ENCODE results near the gene SPTBN4. TPM values are rescaled to one million over a fixed set of nuclear protein-coding genes. Genes with fewer than 3 reads are reported as not detected.
A peak's percentile ranks its signal among the peaks of the same experiment; 100 is the strongest.

SPTBN4 gene
- total and polyA plus RNA-seq, 2 donors (not counting 1 experiment from before 2014, with no cell fraction given) = 1.3 to 6.6 TPM

- Histone ChIP-seq H2AFZ (ENCODE audit: low read length) (no peak overlapping the region), H3K4me1 (ENCODE audit: control insufficient read depth, extremely low read depth, insufficient read depth, low read length) (peaks cover 6% of the 10 kb centered on the region), H3K79me2 (ENCODE audit: control insufficient read depth, insufficient read depth, low read length) (no peaks in the 10 kb centered on the region), H3K27me3 (ENCODE audit: control insufficient read depth, insufficient read depth, low read length) (no peaks in the 10 kb centered on the region), H3K9ac (ENCODE audit: insufficient read depth, low read length) (peak overlapping the region; percentile 62), H3K4me3 (replicated peaks in 1 of 4; ENCODE audit: control extremely low read depth in 1 of 4, insufficient read depth in 1 of 4, low read depth in 3 of 4, low read length in 4 of 4) (peak overlapping the region; percentile 47 to 65 (median 54)), H4K20me1 (ENCODE audit: control insufficient read depth, extremely low read depth, insufficient read depth, low read length) (no peaks in the 10 kb centered on the region), H3K4me2 (ENCODE audit: extremely low read depth, insufficient read depth, low read length) (peak overlapping the region; percentile 78), H3K27ac (ENCODE audit: insufficient read depth, low read length) (peak overlapping the region; percentile 78), H3K36me3 (ENCODE audit: control insufficient read depth, insufficient read depth, low read length) (peaks cover 4% of the 10 kb centered on the region), H3K9me3 (ENCODE audit: control insufficient read depth, insufficient read depth, low read depth, low read length) (no peaks in the 10 kb centered on the region)
- no peak for TF ChIP-seq CTCF (conservative IDR thresholded peaks at IDR 0.05 in 1 of 2, IDR thresholded peaks at IDR 0.05 in 1 of 2; ENCODE audit: low read depth in 1 of 2, low read length in 2 of 2)
- no peak for TF ChIP-seq EZH2 (IDR thresholded peaks at IDR 0.05; ENCODE audit: low read length, missing control alignments)
- peak; percentile 75 to 89 for DNase-seq (ENCODE audit: low read depth in 2 of 2)
Observed at GRCh38 chr19:40613690-40614621, 147.2 kb downstream of the SPTBN4 start.

GRCh38 chr19:40614622-40615411, 148.0 kb downstream of the SPTBN4 start:
- Histone ChIP-seq H2AFZ (ENCODE audit: low read length) (no peak overlapping the region), H3K36me3 (ENCODE audit: control insufficient read depth, insufficient read depth, low read length) (peaks cover 4% of the 10 kb centered on the region), H3K9ac (ENCODE audit: insufficient read depth, low read length) (peak overlapping the region; percentile 62), H3K27me3 (ENCODE audit: control insufficient read depth, insufficient read depth, low read length) (no peaks in the 10 kb centered on the region), H3K4me1 (ENCODE audit: control insufficient read depth, extremely low read depth, insufficient read depth, low read length) (peaks cover 6% of the 10 kb centered on the region), H3K27ac (ENCODE audit: insufficient read depth, low read length) (peak overlapping the region; percentile 78), H3K4me3 (replicated peaks in 1 of 4; ENCODE audit: control extremely low read depth in 1 of 4, insufficient read depth in 1 of 4, low read depth in 3 of 4, low read length in 4 of 4) (peak overlapping the region; percentile 47 to 65 (median 54)), H3K79me2 (ENCODE audit: control insufficient read depth, insufficient read depth, low read length) (no peaks in the 10 kb centered on the region), H3K4me2 (ENCODE audit: extremely low read depth, insufficient read depth, low read length) (peak overlapping the region; percentile 78), H3K9me3 (ENCODE audit: control insufficient read depth, insufficient read depth, low read depth, low read length) (no peaks in the 10 kb centered on the region), H4K20me1 (ENCODE audit: control insufficient read depth, extremely low read depth, insufficient read depth, low read length) (no peaks in the 10 kb centered on the region)
- TF ChIP-seq CTCF (conservative IDR thresholded peaks at IDR 0.05 in 1 of 2, IDR thresholded peaks at IDR 0.05 in 1 of 2; ENCODE audit: low read depth in 1 of 2, low read length in 2 of 2) = no peak
- TF ChIP-seq EZH2 (IDR thresholded peaks at IDR 0.05; ENCODE audit: low read length, missing control alignments) = no peak
- DNase-seq (ENCODE audit: low read depth in 2 of 2) = peak; percentile 98 to 99

GRCh38 chr19:40616178-40616577, 149.4 kb downstream of the SPTBN4 start:
- Histone ChIP-seq H3K9me3 (ENCODE audit: control insufficient read depth, insufficient read depth, low read depth, low read length) (no peaks in the 10 kb centered on the region), H3K27ac (ENCODE audit: insufficient read depth, low read length) (no peak overlapping the region), H3K79me2 (ENCODE audit: control insufficient read depth, insufficient read depth, low read length) (no peaks in the 10 kb centered on the region), H3K9ac (ENCODE audit: insufficient read depth, low read length) (no peak overlapping the region), H4K20me1 (ENCODE audit: control insufficient read depth, extremely low read depth, insufficient read depth, low read length) (no peaks in the 10 kb centered on the region), H3K4me1 (ENCODE audit: control insufficient read depth, extremely low read depth, insufficient read depth, low read length) (peaks cover 6% of the 10 kb centered on the region), H3K36me3 (ENCODE audit: control insufficient read depth, insufficient read depth, low read length) (peaks cover 4% of the 10 kb centered on the region), H2AFZ (ENCODE audit: low read length) (no peak overlapping the region), H3K4me2 (ENCODE audit: extremely low read depth, insufficient read depth, low read length) (no peak overlapping the region), H3K27me3 (ENCODE audit: control insufficient read depth, insufficient read depth, low read length) (no peaks in the 10 kb centered on the region), H3K4me3 (replicated peaks in 1 of 4; ENCODE audit: control extremely low read depth in 1 of 4, insufficient read depth in 1 of 4, low read depth in 3 of 4, low read length in 4 of 4) (no peak overlapping the region)
- TF ChIP-seq EZH2 (IDR thresholded peaks at IDR 0.05; ENCODE audit: low read length, missing control alignments) (no peak), CTCF (conservative IDR thresholded peaks at IDR 0.05 in 1 of 2, IDR thresholded peaks at IDR 0.05 in 1 of 2; ENCODE audit: low read depth in 1 of 2, low read length in 2 of 2) (no peak)
- DNase-seq (ENCODE audit: low read depth in 2 of 2) = no peak

All from fibroblast of lung (primary cell).